OCI-LY3 (cell line): ENCODE results near the gene FAM174B.

ENCODE experiments used
- H2AFZ ChIP-seq: fragments of 200-600, 300-600 bp; shearing (Covaris generic); 2 replicates; pipeline ENCODE4 v1.6.0; 2014; ENCODE audit warnings: antibody characterized with exemption, low read depth, low read length
- H3K27ac ChIP-seq: fragments of 200-600, 300-600 bp; sonication (generic); 2 replicates; pipeline ENCODE4 v1.5.1; 2014; ENCODE audit warnings: mild to moderate bottlenecking, low read length, moderate library complexity, mixed read lengths
- H3K27me3 ChIP-seq: fragments of 200-600, 300-600 bp; sonication (generic); 2 replicates; pipeline ENCODE4 v1.6.1; 2014; ENCODE audit warnings: low read depth, low read length, mixed read lengths
- H3K36me3 ChIP-seq: fragments of 200-600, 300-600 bp; sonication (generic); replicated peaks from 2 replicates; pipeline ENCODE3; 2014; ENCODE audit warnings: low read depth, low read length, mixed read lengths
- H3K4me1 ChIP-seq: fragments of 300-600, 200-600 bp; sonication (generic); 2 replicates; pipeline ENCODE4 v1.6.1; 2014; ENCODE audit warnings: low read length, mixed read lengths
- H3K4me2 ChIP-seq: fragments of 200-600, 300-600 bp; sonication (generic); 2 replicates; pipeline ENCODE4 v1.6.1; 2014; ENCODE audit warnings: low read length, mixed read lengths
- H3K4me3 ChIP-seq: fragments of 300-600, 200-600 bp; sonication (generic); 2 replicates; pipeline ENCODE4 v1.5.1; 2014; ENCODE audit warnings: antibody characterized with exemption, mild to moderate bottlenecking, low read length, moderate library complexity
- H3K79me2 ChIP-seq: fragments of 300-600, 200-600 bp; shearing (Covaris generic); 2 replicates; pipeline ENCODE4 v1.6.1; 2014; ENCODE audit warnings: mild to moderate bottlenecking, low read length, mixed read lengths
- H3K9ac ChIP-seq: fragments of 300-600, 200-600 bp; shearing (Covaris generic); 2 replicates; pipeline ENCODE4 v1.6.0; 2014; ENCODE audit warnings: mild to moderate bottlenecking, low read length, moderate library complexity
- H3K9me3 ChIP-seq: fragments of 200-600, 300-600 bp; shearing (Covaris generic); 2 replicates; pipeline ENCODE4 v1.6.1; 2014; ENCODE audit warnings: low read length, mixed read lengths; ENCODE audit not compliant: insufficient read depth
- H4K20me1 ChIP-seq: fragments of 200-600, 300-600 bp; sonication (generic); 2 replicates; pipeline ENCODE4 v1.6.1; 2016; ENCODE audit warnings: low read length, mixed read lengths; ENCODE audit not compliant: insufficient read depth
- CTCF ChIP-seq: fragments of 200-600, 300-600 bp; sonication (generic); IDR thresholded peaks from 2 replicates; pipeline ENCODE4 v1.5.1; 2014; ENCODE audit warnings: antibody characterized with exemption, low read length, low read depth
- EZH2phosphoT487 ChIP-seq: fragments of 200-600 bp; shearing (Covaris generic); IDR thresholded peaks from 2 replicates; pipeline ENCODE4 v1.6.1; 2018; ENCODE audit warnings: antibody characterized with exemption, mixed run types, low read depth

Gene FAM174B

GRCh38 chr15:92625251-92625980 lies 30.2 kb downstream of the FAM174B start:
- Histone ChIP-seq H3K4me3 (no peak overlapping the region), H3K27me3 (no peaks in the 10 kb centered on the region), H3K9ac (no peak overlapping the region), H3K4me1 (peaks cover 10% of the 10 kb centered on the region), H3K4me2 (peak overlapping the region; percentile 25), H3K27ac (no peak overlapping the region), H3K36me3 (no peaks in the 10 kb centered on the region), H3K79me2 (no peaks in the 10 kb centered on the region), H3K9me3 (no peaks in the 10 kb centered on the region), H2AFZ (no peak overlapping the region), H4K20me1 (no peaks in the 10 kb centered on the region)
- TF ChIP-seq EZH2phosphoT487, result no peak
- TF ChIP-seq CTCF, result no peak

GRCh38 chr15:92624401-92624991 lies 31.1 kb downstream of the FAM174B start:
- no peaks in the 10 kb centered on the region for H3K79me2 ChIP-seq
- H2AFZ ChIP-seq, result no peak overlapping the region
- no peak overlapping the region for H3K9ac ChIP-seq
- no peaks in the 10 kb centered on the region for H3K9me3 ChIP-seq
- H3K4me2 ChIP-seq, result no peak overlapping the region
- no peak overlapping the region for H3K27ac ChIP-seq
- no peaks in the 10 kb centered on the region for H3K36me3 ChIP-seq
- H3K4me3 ChIP-seq, result no peak overlapping the region
- H3K27me3 ChIP-seq, result no peaks in the 10 kb centered on the region
- TF ChIP-seq CTCF (no peak), EZH2phosphoT487 (no peak)
- peaks cover 10% of the 10 kb centered on the region for H3K4me1 ChIP-seq
- no peaks in the 10 kb centered on the region for H4K20me1 ChIP-seq

- no peak overlapping the region for H3K27ac ChIP-seq
- no peaks in the 10 kb centered on the region for H4K20me1 ChIP-seq
Measured at GRCh38 chr15:92623435-92623834, 32.1 kb downstream of the FAM174B start.

More at GRCh38 chr15:92623435-92623834, 32.1 kb downstream of the FAM174B start:
- Histone ChIP-seq H3K79me2 (no peaks in the 10 kb centered on the region), H3K27me3 (0 out of 2 replicates have a peak, but pooled peaks cover 5% of the 10 kb centered on the region), H3K9me3 (no peaks in the 10 kb centered on the region), H3K4me2 (no peak overlapping the region), H3K36me3 (no peaks in the 10 kb centered on the region), H2AFZ (no peak overlapping the region), H3K9ac (no peak overlapping the region), H3K4me1 (peaks cover 10% of the 10 kb centered on the region), H3K4me3 (no peak overlapping the region)
- TF ChIP-seq CTCF, result no peak
- TF ChIP-seq EZH2phosphoT487, result no peak
